HEK293 (cell line): Measurements from ENCODE around the gene MICU1.

Experiments
- CTCF ChIP-seq: fragments of 450-650 bp; formaldehyde crosslinking; IDR thresholded peaks from 2 replicates; pipeline ENCODE4 v1.5.1; 2016; ENCODE audit warnings: missing biosample characterization, missing genetic modification characterization
- ZNF302 ChIP-seq: fragments of 450-650 bp; formaldehyde crosslinking; IDR thresholded peaks from 2 replicates; pipeline ENCODE4 v1.5.1; 2016; ENCODE audit warnings: missing biosample characterization, missing genetic modification characterization, low read depth

GRCh38 chr10:72355214-72355555 is 270.7 kb downstream of the MICU1 start:
- TF ChIP-seq ZNF302 (no peak), CTCF (tag by site-specific recombination) (no peak)
